Vagina (tissue), 2 donors: ENCODE measurements around the gene RPE.

Source experiments
- POLR2A ChIP-seq, 2 donors: fragments of 450-650 bp; IDR thresholded peaks; one replicate each; pipeline ENCODE4 v1.6.1; 2017; ENCODE audit warnings: antibody characterized with exemption in 2 of 2, mild to moderate bottlenecking in 2 of 2, moderate library complexity in 2 of 2
- POLR2AphosphoS5 ChIP-seq, 2 donors: sonication (generic); formaldehyde crosslinking; IDR thresholded peaks; one replicate each; pipeline ENCODE4 v1.9.0; 2017; ENCODE audit warnings: antibody characterized with exemption in 2 of 2, mild to moderate bottlenecking in 2 of 2, low read depth in 1 of 2; ENCODE audit not compliant: insufficient read depth in 1 of 2
- TF ChIP-seq, protein P1 (sequence below), 3 experiments: fragments of 450-650 bp in 2 of 3; fragments of 200-600 bp in 1 of 3; sonication (generic) in 1 of 3; IDR thresholded peaks; one replicate each; pipeline ENCODE4 v1.5.1; 2017 to 2019; ENCODE audit warnings: antibody characterized with exemption in 3 of 3, mild to moderate bottlenecking in 2 of 3, moderate library complexity in 2 of 3

DNA sequence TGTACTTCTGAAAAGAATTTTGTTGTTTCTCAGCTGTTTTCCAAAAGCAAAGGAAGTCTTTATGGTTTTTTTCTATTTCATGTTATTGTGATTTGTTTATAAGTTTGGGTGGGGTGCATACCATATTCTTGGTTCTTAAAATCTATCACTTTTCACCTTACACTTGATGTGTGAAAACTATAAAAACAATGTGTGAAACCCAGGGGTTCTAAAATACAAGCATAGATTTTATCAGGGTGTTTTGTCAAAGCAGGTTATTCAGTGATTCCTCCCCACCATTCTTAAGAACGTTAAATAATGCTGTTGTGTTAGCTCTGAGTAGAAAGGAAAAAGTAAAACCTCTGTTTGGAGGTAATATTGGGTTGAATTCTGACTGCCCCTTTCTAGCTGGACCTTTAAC, 17.7 kb downstream of the RPE start:
- TF ChIP-seq, protein P1, sequence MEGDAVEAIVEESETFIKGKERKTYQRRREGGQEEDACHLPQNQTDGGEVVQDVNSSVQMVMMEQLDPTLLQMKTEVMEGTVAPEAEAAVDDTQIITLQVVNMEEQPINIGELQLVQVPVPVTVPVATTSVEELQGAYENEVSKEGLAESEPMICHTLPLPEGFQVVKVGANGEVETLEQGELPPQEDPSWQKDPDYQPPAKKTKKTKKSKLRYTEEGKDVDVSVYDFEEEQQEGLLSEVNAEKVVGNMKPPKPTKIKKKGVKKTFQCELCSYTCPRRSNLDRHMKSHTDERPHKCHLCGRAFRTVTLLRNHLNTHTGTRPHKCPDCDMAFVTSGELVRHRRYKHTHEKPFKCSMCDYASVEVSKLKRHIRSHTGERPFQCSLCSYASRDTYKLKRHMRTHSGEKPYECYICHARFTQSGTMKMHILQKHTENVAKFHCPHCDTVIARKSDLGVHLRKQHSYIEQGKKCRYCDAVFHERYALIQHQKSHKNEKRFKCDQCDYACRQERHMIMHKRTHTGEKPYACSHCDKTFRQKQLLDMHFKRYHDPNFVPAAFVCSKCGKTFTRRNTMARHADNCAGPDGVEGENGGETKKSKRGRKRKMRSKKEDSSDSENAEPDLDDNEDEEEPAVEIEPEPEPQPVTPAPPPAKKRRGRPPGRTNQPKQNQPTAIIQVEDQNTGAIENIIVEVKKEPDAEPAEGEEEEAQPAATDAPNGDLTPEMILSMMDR (IDR thresholded peaks at IDR 0.05): no peak
- TF ChIP-seq POLR2A (IDR thresholded peaks at IDR 0.05) (no peak), POLR2AphosphoS5 (IDR thresholded peaks at IDR 0.05; ENCODE audit: insufficient read depth in 1 of 2, low read depth in 1 of 2) (no peak)
